Measurements from ENCODE around the gene NIP7.

NIP7 gene

DNA sequence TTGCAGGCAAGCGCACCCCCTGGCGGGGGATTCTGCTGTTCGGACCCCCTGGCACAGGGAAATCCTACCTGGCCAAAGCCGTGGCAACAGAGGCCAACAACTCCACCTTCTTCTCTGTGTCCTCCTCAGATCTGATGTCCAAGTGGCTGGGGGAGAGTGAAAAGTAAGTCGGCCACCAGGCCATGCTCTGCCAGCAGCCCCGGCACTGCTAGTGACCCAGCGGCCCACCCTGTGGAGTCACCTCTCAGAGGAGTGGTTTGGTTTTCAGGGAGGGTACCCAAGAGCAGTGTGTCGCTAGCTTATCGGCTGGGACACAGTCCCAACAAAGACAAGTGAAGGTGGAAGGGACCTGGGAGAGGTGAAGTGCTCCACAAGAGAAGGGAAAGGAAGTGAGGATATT is 20.2 kb upstream of the NIP7 start:
- no peak for DNase-seq

DNA sequence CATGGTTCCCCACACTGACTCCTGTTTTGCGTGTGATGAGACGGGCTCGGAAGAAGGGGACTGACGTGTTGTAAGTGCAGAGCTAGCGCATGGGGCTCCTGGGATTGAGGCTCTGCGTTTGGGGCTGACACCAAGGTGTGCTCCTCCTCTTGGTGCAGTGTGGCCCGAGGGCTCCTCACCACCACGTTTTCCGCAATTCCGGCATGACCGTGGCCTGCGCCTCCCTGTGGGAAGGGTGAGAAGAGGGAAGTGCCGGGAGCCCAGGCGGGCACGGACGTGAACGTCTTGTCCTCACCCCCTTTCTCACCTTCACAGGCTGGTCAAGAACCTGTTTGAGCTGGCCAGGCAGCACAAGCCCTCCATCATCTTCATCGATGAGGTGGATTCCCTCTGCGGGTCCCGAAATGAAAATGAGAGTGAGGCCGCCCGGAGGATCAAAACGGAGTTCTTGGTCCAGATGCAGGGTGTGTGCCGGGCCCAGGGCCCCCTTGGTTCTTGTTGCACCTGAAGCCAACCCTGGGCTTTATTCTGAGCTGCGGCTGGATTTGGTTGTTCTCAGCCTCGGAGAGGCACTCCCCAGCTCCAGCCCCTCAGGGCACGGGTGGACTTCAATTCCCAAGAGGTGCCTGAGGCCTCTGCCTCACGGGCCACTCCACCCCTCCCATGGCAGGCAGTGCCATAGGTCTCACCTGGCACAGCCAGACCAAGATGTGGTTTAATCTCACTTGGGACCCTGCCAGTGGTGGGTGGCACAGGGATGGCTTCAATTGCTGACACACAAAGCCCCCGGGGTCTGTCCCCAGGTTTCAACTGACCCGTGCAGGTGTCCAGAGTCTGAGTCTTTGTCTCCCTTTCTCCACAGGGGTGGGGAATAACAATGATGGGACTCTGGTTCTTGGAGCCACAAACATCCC is 19.5 kb upstream of the NIP7 start:
- no peak for DNase-seq

DNA sequence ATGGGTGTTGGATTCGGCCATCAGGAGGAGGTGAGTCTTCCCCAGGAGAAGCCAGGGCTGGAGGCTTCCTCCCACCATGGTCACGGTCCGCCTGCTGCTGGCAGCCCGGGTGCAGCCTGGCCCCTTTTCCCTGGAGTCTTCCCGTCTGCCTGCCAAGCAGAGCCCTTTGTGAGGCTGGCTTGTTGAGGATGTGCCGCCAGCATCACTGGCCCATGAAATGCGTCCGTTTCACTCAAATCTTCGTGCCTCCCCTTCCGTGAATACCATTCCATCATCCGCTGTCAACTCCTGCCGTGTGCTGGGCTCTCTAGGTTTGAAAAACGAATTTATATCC is 18.9 kb upstream of the NIP7 start:
- no peak for DNase-seq

DNA sequence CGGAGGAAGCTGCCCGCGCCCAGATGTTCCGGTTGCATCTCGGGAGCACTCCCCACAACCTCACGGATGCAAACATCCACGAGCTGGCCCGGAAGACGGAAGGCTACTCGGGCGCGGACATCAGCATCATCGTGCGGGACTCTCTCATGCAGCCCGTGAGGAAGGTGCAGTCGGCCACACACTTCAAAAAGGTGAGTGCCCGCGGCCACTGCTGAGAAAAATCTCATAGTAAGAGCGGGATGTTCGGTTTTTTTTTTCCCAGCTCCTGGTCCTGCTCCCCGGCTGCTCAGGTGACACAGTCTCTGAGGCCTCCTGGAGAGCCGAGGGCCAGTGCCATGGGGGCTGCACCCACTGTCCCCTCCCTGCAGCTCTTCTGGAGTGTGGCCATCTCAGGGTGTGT is 18.5 kb upstream of the NIP7 start:
- DNase-seq, result no peak

DNA sequence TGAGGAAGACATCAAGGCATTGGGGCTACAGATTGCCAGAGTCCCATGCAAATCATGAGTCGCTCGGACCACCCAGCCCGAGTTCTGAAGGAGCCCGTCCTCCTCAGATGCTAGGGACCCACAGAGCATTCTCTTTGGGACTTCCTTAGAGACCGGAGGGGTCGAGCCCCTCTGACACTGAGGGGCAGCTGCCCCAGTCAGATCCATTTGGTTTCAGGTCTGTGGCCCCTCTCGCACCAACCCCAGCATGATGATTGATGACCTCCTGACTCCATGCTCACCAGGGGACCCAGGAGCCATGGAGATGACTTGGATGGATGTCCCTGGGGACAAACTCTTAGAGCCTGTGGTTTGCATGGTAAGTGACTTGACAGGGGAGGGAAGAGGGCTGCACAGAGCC is 17.2 kb upstream of the NIP7 start:
- no peak for DNase-seq

DNA sequence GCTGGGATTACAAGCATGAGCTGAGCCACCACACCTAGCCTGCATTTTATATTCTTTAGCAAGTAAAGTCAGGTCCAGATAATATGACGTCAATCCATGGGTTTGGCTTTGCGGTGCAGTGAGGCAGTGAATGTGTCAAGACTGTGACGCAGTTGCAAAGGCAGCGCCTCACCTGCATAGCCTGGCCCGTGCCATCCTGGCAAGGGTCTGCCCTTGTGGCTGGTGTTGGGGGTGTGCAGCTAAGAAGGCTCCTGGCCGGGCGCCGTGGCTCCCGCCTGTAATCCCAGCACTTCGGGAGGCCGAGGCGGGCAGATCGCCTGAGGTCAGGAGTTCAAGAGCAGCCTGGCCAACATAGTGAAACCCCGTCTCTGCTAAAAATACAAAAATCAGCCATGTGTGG is 16.2 kb upstream of the NIP7 start:
- no peak for DNase-seq

DNA sequence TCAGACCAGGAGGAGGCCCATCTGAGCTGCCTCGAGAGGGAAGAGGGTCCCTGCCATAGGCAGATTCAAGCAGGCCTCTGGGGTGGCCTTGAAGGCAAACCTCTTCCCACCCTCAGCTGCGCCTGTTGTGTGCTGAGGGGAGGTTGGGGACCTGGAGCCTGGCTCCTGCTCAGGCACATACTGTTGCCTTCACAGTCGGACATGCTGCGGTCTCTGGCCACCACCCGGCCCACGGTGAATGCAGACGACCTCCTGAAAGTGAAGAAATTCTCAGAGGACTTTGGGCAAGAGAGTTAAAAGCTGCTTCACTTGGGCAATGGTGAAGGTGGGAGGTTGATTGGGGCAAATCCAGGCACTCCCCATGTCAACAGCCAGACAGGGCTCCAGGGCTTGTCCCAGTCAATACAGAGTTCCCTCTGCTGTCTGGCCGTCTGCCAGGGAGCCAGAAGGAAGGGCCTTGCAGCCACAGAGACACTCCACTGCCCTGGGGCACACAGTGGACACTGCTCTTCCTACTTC is 15.5 kb upstream of the NIP7 start:
- no peak for DNase-seq

DNA sequence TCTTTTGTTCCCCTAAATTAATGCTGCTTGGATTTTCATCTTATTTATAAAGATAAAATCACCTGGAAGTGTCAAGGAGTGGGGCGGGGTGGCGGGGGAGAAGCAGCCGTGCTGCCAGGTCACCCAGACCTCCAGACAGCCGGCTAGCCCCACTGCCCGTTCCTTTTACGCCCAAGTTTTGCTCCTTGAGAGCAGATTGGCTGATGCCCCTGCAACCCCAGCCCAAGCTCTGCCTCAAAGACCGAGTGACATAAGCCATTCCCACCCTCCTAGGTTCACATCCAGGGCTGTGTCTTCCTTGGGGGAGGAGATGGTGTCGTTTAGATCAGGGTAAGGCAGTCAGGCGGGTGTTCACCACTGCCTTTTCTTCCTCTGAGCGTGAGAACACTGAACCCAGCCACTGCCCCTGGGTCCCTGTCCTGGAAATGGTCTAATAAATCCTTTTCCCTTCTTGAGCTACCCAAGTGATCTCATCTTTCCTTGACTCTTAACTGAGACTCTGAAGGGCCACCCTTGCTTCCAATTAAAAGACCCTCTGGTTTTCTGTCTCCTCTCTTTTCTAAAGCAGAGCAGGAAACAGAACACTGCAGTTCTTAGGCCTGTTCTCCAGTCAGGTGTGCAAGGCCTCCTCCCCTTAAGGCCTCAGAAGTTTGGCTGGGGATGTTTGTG is 14.9 kb upstream of the NIP7 start:
- DNase-seq, result no peak

DNA sequence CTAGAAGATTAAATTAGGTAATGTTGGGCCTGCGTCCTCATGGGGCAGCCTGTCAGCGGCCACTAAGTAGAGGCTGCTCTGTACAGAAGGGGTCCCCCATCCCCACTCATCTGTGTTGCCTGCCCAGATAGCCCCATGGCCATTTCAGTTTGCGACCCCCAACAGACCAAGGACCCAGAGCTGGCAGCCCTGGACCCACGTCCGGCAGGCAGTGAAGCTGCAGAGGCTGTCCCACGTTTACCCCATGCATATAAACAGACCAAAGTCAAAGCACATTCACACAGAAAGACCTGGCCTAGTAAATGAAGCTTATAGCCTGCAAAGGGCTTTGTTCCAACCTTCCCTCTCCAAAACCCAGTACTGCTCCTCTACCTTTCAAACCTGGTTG is 13.8 kb upstream of the NIP7 start:
- no peak for DNase-seq

DNA sequence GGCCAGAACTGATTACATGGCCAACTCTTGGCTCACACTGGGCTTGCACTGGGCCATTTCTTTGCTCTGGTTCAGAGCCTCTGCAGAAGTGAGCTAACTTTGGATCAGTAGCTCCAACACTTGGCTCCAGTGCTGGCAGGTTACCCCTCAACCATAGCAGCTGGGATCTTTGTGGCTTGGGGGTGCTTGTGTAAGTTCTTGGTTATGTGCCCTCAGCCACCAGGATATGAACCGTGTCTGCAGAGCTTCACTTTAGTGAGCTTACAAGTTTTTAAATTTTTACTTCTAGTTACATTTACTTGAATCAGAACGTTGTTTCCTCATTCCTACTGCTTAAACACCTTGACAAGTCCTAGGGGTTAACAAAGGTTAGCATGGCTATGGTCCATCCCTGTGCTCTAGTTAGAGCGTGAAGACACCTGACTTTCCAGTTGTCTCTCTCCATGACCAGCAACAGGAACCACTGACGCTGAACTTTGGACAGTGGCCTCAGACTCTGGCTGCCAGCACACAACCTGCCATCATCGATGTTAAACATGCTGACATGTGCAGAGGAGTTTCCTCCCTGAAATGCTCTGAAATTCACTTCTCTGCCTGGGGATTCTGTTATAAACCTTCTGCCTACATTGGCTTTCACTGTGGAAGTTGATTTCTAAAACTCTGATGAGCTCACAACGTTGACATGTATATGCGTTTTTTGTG is 13.2 kb upstream of the NIP7 start:
- no peak for DNase-seq

DNA sequence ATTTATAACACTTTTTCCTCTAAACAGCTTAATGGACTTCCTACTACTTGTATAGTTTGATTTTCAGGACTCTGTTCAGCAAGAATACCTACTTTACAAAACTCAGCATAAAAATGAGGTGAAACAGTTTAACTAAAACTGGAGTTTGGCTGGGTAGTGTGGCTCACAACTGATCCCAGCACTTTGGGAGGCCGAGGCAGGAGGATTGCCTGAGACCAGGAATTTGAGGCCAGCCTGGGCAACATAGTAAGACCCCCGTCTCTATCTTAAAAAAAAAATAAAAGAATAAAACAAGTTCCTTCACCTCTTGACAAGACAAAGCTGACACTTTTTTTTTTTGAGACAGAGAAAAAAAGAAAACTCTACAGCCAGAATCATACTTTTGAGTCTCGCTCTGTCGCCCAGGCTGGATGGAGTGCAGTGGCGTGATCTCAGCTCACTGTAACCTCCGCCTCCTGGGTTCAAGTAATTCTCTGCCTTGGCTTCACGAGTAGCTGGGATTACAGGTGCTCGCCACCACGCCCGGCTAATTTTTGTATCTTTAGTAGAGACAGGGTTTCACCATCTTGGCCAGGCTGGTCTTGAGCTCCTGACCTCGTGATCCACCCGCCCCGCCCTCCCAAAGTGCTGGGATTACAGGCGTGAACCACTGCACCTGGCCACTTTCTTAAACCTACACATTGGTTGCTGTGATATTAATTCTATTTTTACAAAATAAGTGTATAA is 11.8 kb upstream of the NIP7 start:
- DNase-seq, result no peak

DNA sequence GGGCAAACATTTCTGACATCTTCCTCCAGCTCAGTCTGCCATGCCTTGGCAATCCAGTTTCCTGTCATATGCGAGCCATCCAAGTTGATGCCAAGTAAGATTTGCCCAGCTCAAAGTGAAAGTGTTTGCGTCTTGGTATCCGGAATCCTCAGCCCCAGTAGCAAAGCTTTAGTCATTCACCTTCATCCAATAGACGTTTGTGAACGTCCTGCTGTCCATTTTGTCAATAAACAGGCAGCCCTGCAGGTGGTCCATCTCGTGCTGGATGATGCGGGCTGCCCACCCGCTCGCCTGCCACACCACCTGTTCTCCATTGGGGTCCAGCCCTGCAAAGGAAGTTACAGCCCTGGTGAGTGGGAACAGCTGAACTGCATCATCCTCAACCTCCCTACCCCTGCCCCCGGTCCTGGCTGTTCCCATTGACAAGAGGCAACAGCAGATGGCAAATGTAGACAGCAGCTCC is 10.7 kb upstream of the NIP7 start:
- DNase-seq, result no peak

DNA sequence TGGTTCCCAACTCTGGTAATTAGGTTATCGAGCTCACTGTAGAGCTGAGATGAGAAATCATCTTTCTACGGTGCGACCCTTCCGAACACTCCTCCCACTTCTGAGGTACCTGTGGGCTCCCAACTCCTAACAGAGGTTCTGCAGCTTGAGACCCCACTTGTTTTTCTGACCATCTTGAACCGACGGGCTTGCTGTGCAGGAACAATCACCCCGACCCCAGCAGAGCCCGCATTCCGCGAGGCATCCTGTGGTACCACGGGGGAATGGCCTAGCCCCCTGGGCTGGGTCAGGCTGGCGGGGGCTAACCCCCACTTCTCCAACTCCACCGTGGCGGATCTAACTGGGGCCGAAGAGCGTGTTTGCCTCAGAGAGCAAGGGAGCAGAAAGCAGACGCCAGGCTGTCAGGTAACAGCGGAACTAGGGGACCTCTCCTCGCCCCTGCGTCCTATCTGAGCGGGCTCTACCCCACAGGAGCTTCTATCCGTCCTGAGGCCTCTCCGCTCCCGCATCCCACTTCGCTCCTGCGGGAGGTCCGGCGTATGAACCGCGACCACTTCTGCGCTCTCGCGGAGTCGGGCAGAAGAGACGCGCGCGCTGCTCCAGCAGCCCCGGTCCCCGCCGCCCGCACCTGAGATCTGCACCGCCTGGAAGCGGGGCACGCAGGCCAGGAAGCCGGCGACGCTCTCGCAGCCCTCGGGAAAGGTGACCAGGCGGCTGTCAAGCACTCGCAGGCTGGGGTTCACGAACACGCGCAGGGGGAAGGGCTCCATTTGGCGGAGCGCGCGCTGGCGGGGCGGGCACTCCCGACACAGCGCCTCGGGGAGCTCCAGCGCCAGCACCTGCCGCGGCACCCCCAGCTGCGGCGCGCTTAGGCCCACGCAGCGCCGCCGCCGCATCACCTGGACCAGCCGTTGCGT is 9.9 kb upstream of the NIP7 start:
- DNase-seq, result peak; percentile 59

DNA sequence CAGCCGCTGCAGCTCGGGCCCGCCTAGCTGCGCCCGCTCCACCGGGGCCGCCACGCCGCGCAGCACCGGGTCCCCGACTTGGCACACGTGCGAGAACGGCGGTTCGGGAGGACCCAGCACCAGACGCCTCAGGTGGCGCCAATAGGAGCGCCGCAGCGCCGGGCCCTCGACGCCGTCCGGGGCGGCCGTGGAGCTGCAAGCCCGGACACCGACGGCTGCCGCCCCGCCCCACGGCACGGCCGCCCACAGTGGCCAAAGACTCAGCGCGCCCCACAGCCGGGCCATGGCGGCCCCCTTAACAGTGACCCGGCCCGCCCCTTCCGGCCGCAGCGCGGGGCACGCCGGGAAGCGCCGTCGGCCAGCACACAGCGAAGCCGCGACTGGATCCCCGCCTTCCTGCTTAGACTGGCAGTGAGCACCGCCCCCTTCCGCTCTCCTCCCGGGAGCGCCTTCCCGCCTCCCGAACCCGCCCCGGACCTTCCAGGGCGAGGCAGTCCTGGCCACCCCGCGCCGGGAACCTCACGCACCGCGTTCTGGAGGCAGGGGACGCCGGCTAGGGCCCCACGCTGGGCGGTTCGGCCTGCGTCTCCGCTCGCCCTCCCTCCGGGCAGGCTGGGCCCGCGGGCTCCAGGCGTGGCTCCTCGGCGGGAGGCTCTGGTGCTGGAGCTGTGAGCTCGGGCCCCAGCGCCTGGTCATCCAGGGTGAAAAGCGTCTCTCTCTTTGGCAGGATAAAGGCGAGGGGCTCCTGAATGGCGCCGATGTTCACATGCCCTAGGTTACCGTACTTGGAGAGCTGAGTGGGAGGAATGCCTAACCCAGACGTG is 9.1 kb upstream of the NIP7 start, which contains the start of gene PDF:
TSS of gene PDF (minus strand) at position 303 of the 824 bp plus-strand sequence. CDS start at position 285, 18 bp downstream.
- peak; percentile 81 for DNase-seq

DNA sequence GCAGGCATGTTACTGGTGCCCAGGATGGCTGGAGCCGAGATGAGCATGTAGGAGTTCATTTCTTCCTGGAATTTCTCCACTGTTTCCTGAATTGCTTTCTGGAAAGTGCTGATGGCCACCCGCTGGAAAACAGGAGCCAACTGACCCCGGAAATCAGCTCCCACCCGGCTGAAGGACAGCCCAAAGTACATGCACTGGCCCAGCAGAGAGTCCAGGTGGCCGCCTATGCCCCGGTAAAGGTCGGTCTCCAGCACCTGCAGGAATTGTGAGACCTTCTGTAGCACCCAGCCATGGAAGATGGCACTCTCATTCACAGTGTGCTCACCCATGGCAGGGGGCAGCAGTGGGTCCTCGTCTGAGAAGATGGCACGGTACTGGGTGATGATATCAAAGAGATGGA is 4.9 kb upstream of the NIP7 start:
- no peak for DNase-seq

DNA sequence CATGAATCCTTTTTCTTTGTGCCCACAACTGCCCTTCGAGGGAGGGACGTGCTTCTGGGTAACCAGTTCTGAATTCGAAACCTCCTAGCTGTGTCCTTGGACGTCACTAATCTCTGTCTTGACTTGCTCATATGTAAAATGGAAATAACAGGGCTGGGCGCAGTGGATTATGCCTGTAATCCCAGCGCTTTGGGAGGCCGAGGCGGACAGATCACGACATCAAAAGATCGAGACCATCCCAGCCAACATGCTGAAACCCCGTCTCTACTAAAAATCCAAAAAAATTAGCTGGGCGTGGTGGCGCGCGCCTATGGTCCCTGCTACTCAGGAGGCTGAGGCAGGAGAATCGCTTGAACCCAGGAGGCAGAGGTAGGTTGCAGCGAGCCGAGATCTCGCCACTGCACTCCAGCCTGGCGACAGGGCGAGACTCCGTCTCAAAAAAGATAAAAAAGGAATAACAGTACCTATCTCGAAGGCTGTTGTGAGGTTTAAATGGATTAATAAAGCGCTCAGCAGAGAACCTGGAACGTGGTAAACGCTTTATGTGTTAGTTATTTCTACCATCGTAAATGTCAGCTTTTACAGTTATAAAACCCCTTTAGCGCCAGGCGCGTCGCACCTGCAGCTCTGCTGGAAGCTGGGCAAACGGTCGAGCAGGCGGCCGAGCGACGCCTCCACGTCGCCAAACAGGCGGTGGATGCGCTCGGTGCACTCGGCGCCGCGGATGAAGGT is 849 bp upstream of the NIP7 start:
- DNase-seq, result no peak

DNA sequence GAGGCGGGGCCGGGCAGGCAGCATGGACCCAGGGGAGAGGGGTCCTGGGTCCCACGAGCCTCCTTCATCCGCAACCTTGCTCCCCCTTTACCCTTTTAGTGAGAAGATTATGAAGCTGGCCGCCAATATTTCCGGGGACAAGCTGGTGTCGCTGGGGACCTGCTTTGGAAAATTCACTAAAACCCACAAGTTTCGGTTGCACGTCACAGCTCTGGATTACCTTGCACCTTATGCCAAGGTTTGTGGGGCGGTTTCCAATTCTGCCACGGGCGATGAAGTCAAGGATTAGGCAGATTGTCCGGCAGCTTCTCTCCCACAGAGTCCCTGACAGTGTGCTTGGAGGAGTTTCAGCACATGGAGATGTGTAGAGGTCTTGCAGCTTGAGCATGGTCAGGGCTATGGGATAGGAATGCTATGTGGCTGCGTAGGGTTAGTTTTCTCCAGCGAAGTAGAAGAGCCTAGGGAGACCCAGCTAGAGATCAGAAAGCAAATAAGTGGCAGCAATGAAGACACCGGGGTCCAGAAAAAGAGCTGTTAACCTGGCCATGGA is 598 bp downstream of the NIP7 start:
- no peak for DNase-seq

DNA sequence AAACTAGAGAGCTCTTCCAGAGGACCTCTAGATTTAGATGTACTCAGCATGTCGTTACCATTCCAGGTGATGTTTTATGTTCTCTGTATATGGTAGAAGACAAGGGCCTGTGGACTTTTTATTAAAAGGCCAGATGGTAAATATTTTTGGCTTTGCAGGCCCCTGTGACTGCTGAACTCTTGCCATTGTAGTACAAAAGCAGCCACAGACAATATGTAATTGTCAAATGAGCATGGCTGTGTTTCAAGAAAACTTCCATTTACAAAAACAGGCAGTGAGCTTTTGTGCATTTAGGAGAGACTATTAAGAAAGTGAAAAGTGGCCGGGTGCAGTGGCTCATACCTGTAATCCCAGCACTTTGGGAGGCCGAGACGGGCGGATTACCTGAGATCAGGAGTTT is 4.6 kb downstream of the NIP7 start:
- DNase-seq, result no peak

DNA sequence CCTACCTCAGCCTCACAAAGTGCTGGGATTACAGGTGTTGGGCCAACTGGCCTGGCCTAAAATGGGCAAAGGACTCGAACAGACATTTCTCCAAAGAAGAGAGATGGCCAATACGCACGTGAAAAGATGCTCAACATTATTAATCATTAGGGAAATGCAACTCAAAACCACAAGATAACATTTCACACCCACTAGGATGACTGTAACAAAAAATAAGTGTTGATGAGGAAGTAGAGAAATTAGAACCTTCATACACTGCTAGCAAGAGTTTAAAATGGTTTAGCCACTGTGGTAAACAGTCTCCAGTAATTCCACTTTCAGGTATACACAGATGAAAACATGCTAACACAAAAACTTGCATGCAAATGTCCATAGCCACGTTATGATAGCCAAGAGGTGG is 6.4 kb downstream of the NIP7 start:
- DNase-seq, result no peak

DNA sequence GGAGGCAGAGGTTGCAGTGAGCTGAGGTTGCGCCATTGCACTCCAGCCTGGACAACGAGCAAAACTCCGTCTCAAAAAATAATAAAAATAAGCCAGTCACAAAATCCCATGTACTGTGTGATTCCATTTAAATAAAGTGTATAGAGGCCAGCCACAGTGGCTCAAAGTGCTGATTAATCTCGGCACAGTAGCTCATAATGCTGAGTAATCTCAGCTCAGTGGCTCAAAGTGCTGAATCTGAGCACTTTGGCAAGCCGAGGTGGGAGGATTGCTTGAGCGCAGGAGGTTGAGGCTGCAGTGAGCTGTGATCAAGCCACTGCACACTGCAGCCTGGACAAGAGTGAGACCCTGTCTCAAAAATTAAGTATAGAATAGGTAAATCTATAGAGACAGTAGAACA is 7.1 kb downstream of the NIP7 start:
- no peak for DNase-seq
